GM12891 (cell line): ENCODE data around the gene RALGAPB.
"Not testable (repeated sequence)": the region's sequence is repeated elsewhere in the genome, so short reads cannot be mapped to it uniquely, and the experiment has no call there.

ENCODE experiments used
- PAX5 ChIP-seq: IDR thresholded peaks from 2 replicates; pipeline ENCODE4 v1.6.1; 2011; ENCODE audit warnings: low read length, moderate library complexity, mild to moderate bottlenecking; ENCODE audit not compliant: insufficient read depth, severe bottlenecking
- POLR2A ChIP-seq: IDR thresholded peaks from 2 replicates; pipeline ENCODE4 v1.6.1; 2011; ENCODE audit warnings: low read depth, low read length, control low read depth
- TAF1 ChIP-seq: IDR thresholded peaks from 2 replicates; pipeline ENCODE4 v1.6.1; 2011; ENCODE audit warnings: low read depth, low read length, control low read depth

DNA sequence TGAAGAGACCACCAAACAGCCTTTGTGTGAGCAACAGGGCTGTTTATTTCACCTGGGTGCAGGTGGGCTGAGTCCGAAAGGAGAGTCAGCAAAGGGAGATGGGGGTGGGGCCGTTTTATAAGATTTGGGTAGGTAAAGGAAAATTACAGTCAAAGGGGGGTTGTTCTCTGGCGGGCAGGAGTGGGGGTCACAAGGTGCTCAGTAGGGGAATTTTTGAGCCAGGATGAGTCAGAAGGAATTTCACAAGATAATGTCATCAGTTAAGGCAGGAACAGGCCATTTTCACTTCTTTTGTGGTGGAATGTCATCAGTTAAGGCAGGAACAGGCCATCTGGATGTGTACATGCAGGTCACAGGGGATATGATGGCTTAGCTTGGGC, 119.8 kb downstream of the RALGAPB start:
- not testable (repeated sequence) for TF ChIP-seq TAF1, POLR2A, PAX5
